HG03442 (cell line): ENCODE data around the gene FAM72C.
"Not testable (repeated sequence)": the region's sequence is repeated elsewhere in the genome, so short reads cannot be mapped to it uniquely, and the experiment has no call there.

ENCODE experiments used
- ATAC-seq: cut with Tn5 transposase; IDR thresholded peaks from one replicate; pipeline ENCODE4 v1.9.1; 2021; ENCODE audit warnings: mild to moderate bottlenecking, moderate library complexity; ENCODE audit not compliant: unreplicated experiment

The FAM72C gene

DNA sequence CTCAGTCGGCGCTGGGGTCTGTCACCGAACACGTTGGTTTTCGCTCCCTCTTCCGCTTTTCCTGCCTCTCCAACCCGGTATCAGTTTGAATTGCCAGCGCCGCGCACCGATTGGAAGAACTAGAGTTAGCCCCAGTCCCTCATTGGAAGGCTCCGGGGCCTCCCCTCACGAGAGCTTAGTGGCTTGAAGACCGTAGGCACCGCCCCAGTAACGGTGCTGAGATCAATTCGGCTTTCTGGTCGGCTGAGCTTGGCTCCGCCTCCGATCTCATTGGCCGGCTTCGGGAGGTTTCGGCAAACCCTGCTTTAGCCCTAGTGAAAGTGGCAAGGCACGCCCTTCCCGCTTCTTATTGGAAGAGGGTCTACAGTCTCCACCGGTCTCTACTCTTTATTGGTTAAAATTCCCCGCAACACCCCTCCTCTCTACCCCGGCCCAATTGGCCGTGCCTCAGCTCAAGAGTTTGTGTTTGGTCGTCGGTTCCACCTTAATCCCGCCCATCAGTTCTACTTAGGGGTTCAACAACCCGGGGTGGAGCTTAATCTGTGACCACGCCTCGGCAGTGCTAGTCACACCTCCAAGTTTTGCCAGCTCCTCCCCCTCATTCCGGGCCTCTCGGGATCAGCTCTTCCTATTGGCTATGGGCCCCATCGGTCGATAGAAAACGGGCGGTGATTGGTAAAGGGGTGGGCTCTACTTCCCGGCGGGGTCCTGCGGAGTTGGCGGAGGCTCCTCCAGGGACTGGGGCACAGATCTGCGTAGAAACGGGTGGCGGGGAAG, at the start of gene FAM72C:
Gene FAM72C, minus strand, starts transcription at position 63 of the 777 bp plus-strand sequence. CDS start 845 bp downstream, outside the sequence.
- peak; percentile 80 for ATAC-seq

DNA sequence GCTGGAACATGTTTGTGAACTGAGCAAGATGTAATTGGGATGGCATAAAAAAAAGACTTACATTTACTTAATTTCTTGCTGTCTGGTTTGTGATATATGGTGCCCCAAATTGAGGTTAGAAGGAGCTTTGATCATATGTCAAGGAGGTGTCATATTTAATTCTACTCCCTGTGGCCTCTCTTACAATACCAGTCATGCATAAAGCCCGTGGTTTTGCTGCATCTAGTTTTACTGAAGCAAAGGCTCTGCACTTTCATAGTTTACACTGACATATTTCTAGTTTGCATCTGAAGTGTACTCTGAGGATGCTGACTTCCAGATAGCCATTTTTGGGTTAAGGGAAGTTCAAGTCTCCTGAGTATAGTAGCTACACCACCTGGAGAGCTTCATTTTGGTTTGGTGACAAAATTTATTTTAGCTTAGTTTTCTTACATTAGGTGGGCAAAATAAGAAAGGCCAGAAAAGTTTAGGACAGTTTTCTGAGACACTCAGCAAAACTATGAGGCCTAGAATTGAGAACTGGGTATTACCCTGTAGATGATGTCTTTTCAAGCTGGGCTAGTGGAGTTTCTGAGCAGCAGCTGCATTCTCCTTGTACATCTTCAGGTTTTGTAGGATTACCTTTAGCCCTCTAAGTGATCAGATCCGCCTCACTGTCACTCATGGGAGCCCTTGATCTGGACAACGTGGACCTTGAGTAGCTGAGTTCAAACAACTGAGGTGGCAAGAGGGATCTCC, 48.4 kb upstream of the FAM72C start:
- not testable (repeated sequence) for ATAC-seq

DNA sequence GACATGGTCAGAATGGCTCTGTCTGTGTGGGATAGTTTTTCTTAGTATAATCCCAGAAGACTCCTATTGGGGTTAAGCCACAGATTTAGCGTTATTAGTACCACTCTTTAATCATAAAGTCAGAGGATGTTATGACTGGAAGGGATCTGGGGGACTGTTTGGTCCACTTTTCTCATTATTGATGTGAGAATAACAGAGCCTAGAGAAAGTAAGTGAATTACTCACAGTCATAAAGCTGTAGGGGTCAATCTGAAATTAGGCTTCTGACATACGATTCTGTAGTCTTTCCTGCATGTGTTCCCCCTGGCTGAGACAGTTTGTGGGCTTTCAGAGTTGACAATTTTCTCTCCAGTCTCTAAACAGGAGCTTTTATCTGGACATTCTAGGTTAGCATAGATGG, 47.3 kb upstream of the FAM72C start:
- not testable (repeated sequence) for ATAC-seq

DNA sequence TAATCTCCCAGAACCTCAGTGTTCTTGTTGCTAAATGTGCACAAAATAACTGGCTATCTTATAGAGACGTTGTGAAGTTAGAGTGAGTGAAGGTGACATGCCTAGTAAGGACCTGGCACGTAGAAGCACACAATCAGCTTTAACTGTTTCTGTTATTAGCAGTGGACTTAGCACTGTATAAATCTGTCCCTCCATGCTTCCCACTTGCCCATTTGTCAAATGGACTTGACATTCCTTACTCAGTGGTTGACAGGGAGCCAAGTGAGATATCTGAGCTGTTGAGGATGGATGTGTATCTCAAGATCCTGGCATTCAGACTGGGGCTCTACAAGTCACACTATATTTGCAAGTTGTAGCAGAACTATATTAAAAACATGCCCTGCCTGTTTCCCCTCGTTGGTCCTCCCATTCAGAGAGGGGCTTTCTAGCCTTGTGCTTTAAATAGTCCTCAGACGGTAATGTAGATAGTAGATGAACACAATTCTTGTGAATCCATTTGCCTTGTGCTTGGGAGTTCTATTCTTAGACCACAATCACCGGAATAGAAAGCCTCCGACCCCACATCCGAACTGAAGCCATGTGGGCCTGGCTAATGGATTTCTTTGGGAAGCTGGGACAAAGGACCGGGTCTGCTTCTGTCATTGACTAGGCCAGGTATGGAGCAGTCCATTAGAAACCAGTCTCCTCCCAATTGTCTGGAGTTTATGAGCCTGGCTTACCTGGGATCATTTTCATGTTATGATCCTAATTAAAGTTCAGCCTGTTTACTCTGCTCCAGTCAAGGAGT, 43.6 kb upstream of the FAM72C start:
- not testable (repeated sequence) for ATAC-seq

DNA sequence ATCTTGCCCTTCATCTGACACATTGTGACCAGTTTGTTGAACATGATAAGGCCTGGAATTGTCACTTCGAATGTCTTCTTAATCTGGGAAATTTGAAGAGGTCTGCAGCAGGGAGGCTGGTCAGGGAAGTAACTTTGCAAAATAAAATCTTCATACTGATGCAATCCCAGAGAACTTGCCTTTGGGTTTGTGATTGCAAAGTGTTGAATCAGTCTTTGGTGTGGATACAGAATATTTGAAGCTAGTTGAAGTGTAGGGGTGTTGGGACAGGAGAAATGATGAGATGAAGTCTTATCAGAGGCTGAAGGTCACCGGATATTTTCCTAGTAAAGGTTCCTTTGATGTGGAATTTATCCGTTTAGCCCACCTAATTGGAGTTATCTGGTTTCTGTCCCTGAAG, 42.7 kb upstream of the FAM72C start:
- not testable (repeated sequence) for ATAC-seq

DNA sequence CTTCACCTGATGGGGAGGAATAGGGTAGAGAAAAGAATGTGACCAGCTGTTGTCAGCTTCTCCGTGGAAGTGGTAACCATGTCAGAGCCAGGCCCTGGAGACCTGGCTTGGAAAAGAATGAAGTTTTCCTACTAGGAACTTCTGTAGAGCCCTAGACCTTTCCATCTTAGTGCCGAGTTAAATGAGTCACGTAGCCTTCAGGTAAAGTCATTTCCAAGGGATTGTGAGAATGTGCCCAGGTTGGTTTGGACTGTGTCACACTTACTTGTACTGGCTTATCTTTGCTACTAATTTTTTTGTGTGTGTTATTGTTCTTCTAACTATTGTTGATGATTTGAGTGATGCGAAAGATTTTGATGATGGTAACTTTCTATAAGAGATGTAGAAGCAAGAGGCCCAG, 42.3 kb upstream of the FAM72C start:
- not testable (repeated sequence) for ATAC-seq

DNA sequence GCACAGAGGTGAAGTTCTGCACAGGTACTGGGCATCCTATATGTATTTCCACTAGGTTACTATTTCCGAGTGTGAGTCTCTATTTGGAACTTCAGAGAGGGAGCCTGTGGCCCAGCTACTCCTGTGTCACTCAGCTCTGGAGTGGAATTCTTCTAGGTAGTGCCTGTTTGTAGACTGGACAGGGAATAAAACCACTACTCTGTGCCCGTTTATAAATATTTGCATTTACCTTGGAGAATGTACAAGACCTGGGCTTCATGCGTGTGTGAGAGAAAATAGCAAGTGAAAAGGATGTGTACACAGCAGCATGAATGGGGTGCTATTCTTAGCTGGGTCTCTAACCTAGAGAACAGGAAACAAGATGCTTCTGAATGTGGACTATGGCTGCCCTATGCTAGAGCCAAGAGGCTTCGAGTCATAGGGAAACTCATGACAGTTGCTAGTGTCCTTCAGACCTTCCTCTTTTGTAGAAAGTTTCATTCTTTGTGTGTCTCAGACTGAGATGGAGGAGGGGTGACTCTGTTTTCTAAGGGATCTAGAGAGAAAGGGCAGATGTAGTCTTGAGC, 40.5 kb upstream of the FAM72C start:
- peak; percentile 99 for ATAC-seq

DNA sequence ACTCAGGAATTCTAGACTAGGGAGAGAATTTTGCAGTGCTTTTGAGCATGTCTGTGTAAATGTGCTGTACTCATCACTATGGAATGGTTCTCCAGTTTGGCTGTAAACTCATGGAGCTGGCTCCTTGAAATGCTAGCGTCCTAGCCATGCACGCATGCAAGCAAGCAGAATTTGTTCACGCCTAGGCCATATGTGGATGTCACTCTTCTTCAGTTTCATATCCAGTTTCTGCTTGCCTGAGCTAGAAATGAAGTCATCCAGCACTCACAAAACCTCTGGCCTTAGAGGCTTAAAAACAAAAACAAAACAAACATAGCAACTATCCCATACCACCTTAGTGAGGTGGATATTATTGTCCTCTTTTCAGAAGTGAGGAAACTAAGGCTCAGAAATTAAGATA, 37.6 kb upstream of the FAM72C start:
- ATAC-seq = peak; percentile 42

DNA sequence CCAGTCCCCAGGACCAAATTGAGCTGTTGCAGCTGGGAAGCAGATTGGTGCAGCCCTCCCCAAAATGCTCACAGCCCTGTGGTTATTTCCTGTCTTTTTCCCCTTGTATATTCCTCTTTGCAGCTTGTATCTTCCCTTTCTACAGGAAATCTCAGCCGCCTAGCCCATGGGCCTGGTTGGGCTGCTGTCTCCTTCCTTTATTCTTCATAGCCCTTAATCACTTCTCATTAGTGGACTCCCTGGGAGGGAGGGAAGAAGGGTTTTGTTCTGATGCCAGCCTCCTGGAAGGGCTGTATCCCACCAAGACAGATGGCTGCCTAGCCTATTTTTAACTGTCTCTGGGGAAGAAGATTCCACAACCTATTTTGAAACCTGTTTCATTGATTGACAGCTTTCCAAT, 32.5 kb upstream of the FAM72C start:
- ATAC-seq = not testable (repeated sequence)

DNA sequence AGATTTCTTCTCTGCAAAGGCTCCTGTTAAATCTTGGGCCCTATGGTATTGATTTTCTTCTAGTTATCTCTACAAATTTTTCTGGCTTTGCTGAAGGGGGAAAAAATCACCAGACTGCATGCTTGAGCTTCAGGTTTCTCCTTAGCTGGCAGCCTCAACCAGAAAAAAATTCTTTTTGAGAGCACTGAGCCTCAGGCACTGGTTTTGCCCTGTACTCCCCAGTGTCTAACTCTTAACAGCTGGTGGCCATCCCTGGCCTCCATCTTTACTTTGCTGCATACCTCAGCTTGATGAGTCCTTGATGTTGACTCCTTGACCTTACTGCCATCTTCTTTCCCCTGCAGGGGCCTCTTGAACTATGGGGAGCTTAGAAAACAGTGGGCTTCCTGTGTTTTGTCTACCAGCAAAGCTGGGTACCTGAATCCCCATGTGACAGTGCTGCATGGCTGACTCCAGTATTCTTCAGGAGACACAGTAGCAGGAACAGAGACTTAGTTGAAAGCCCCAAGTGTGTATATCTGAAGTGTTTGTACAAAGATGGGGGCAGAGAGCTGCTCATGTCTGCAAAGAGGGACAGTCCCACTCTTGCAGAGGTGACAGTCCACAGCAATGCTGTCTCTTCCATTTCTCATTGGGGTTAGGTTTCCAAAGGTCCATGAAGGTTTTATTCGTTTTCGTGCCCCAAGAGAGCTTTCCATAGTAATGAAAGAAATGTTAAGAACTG, 31.7 kb upstream of the FAM72C start:
- ATAC-seq = not testable (repeated sequence)

DNA sequence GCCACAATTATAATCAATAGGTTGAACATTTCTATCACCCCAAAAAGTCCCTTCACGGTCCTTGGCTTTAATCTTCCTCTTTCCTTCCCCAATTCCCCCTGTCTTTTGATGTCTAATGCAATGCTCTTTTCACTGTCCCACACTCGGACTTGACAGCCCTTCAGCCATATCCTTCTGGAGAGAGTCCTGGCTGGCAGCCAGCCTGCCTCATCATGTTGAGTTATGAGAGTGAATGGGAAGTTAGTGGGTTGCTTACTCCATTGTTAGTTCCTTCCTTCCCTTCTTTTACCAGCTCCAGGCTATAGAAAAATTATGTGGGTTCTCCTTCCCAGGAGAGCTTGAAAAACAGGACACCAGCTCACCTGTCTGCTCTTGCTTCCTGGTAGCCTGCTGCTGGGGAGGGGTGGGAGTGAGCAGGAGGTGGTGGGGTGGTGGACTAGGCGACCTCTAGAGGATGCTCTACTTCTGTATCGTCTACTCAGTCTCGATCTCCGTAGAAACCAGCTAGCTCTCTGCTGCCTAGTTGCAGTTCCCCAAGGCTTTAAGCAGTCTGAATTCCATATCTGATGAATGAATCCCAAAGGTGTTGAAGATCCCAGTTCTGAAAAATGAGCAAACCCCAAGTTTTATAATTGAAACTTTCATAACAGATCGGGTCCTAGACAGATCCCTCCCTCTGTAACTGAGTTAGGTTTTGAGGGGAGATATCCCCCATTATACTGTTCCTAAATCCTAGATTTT, 30.5 kb upstream of the FAM72C start:
- not testable (repeated sequence) for ATAC-seq

DNA sequence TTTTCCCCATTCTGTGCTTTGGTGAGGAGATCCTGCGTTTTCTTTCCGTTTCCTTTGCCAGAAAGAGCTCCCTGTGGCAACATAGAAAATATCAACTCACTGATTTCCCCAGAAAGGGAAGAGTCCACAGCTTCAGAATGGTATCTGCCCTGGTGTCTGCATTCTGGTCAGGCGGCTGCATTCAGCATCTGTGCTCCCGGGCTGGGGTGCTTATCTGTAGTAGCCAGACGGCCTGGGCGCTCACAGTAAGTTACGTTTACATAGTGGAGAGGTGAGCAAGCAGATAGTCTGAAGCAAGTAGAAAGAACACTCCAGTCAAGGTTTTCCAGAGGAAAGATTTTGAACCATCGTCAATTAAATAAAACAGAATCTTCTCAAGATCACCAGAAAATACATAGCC, 29.3 kb upstream of the FAM72C start:
- not testable (repeated sequence) for ATAC-seq

DNA sequence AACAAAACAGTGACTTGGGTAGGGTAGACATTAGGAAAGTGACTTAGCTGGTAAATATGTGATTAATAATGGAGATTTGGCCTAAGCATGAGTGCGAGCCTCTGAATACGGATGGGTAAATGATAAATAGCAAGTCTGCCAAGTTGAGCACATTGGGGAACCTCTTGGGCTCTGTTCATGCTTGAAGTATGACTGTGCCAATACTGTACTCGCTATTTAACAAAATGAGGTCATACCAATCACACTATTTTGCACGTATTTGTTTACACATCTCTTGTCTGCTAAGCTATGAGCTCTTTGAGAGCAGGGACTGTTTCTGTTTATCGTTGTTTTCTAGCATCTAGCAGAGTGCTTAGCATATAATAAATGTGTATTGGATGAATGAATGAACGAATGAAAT, 24.2 kb upstream of the FAM72C start:
- not testable (repeated sequence) for ATAC-seq

DNA sequence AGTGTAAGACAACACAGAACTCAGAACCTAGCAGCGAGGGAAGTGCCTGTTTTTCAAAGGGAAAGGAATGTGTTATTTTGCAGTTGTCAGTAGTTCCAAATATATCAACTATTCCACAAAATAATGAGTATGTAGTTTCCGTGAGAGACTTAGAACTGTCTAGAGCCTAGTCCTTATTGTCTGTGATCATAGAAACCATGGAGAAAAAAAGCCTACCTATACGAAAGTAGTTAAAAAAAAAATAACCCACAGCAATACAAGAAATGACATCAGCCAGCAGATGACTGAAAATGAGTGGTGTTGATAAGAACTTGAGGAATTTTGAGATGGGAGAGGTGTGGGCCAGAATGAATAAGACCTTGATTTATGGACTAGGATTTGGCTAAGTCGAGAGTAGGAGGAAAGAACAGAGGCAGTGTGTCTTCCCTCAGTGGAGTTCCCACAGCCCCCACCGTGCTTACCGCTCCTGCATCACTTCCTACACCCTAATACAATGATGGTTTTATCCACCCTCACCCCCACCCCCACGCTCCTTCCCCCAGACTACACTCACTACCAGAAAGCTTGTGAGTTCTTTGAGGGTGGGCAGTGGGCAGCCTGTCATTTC, 21.6 kb upstream of the FAM72C start:
- ATAC-seq = not testable (repeated sequence)

DNA sequence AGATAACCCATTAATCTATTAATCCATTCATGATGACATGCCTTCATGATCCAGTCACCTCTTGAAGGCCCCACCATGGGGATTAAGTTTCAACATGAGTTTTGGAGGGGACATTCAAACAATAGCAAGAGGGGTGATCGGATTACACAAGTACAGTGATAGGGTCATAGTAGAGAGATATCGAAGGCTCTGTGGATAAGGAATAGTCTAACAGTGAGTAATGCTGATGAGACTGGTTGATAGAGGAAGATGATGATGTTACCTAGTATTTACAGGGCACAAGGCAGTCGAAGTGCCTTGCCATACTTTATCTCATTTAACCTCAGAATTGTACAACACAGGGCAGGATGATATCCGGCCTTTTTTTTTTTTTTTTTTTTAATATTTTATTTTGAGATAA, 18.9 kb upstream of the FAM72C start:
- ATAC-seq = not testable (repeated sequence)

DNA sequence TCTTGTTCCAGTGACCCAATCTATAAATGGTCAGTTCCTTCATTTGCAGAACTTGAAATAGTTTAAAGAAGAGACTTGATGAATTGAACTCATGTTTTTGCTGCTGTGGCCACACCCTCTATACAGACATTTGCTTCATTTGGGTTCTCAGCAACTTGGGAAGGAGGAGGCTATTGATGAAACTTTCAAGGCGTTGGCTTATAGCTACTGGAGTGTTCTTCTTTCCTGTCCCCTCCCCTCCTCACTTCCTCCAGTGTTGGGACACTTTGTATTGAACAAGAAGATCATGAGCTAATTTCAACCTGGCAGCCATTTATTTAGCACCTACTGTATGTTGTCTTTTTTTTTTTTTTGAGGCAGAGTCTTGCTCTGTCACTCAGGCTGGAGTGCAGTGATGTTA, 17.9 kb upstream of the FAM72C start:
- ATAC-seq = not testable (repeated sequence)

DNA sequence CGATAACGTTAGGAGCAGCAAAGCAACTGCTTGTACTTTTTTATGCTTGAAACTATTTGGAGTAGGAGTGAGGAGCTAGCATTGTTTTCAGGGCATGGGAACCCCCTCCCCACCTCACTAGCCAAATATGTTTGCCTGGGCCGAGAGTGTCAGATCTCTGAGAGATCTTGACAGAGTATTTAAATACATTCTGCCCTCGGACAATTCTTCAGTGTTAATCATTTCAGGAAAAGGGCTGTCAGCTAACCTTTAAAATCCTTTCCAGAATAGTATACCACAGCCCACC, 17.6 kb upstream of the FAM72C start:
- ATAC-seq = not testable (repeated sequence)

DNA sequence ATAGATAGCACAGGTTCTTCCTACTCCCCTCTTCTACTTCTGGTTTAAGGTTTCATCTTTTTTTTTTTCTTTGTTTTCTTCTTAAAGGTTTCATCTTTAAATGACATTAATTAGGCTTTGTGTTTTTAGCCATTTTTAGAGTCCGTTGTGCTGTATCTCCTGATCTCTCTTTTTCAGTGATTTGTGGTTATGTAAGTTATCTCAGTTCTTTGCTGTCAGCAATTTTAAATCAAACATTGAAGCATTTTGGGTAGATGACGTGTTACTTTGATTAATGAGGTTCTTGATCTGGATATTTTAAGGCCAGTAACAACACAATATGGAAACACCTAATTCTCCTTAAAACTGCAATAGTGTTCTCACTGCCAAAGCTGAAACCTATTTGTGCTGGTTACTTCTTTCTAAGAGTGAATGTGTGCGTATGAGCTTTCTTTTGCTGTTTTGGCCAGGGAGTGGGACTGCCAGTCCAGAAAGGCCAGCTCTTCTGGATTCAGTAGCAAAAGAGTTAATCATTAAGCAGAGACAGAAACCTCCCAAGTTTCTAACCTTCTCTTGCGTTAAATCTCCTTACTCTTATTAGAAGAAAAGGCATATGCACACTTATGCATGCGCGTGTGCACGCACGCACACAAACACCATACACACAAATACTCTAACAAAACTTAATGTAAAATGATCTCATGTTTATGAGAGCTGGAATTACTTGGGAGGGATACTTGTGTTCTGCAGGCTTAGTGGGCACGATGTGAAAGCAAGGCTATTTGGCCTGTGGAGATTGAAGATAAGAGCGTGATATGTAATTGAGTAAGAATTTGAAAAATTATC, 17.0 kb upstream of the FAM72C start:
- not testable (repeated sequence) for ATAC-seq

DNA sequence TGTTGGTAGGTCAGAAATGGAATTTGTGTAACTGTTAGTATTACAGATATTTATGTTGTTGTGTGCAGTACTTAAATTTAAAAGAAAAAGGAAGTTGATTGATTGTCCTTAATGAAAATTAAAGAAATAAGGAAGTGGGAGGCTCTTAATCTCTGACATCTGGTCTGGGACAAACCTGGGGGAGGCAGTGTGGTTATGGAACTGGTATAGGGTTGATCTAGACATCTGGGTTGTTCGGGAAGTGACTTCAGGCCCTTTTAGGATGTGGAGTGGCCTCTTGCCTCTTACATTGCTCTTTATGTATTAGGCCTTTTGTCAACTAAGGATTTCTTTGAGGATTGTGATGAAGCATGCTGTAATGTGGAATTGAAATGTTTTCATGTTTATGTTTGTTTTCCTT, 16.1 kb upstream of the FAM72C start:
- not testable (repeated sequence) for ATAC-seq
